ENCODE data around the gene SLCO2B1.

Gene SLCO2B1

GRCh38 chr11:75197512-75198277 is 46.8 kb downstream of the SLCO2B1 start:
- TF ChIP-seq, protein P1, sequence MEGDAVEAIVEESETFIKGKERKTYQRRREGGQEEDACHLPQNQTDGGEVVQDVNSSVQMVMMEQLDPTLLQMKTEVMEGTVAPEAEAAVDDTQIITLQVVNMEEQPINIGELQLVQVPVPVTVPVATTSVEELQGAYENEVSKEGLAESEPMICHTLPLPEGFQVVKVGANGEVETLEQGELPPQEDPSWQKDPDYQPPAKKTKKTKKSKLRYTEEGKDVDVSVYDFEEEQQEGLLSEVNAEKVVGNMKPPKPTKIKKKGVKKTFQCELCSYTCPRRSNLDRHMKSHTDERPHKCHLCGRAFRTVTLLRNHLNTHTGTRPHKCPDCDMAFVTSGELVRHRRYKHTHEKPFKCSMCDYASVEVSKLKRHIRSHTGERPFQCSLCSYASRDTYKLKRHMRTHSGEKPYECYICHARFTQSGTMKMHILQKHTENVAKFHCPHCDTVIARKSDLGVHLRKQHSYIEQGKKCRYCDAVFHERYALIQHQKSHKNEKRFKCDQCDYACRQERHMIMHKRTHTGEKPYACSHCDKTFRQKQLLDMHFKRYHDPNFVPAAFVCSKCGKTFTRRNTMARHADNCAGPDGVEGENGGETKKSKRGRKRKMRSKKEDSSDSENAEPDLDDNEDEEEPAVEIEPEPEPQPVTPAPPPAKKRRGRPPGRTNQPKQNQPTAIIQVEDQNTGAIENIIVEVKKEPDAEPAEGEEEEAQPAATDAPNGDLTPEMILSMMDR (conservative IDR thresholded peaks at IDR 0.05; ENCODE audit: low read depth, low read length), result no peak
- H3K4me3 ChIP-seq (ENCODE audit: low read depth, low read length), result no peak overlapping the region
- DNase-seq (ENCODE audit: low read depth), result no peak

GRCh38 chr11:75198278-75198973 is 47.5 kb downstream of the SLCO2B1 start:
- TF ChIP-seq, protein P1 (conservative IDR thresholded peaks at IDR 0.05; ENCODE audit: low read depth, low read length), result no peak
- DNase-seq (ENCODE audit: low read depth), result no peak
- H3K4me3 ChIP-seq (ENCODE audit: low read depth, low read length), result no peak overlapping the region

- TF ChIP-seq, protein P1 (conservative IDR thresholded peaks at IDR 0.05; ENCODE audit: low read depth, low read length), result no peak
- DNase-seq (ENCODE audit: low read depth), result no peak
- H3K4me3 ChIP-seq (ENCODE audit: low read depth, low read length), result no peak overlapping the region
Measured at GRCh38 chr11:75199412-75199955, 48.6 kb downstream of the SLCO2B1 start.

- no peak overlapping the region for H3K4me3 ChIP-seq (ENCODE audit: low read depth, low read length)
- TF ChIP-seq, protein P1 (conservative IDR thresholded peaks at IDR 0.05; ENCODE audit: low read depth, low read length), result no peak
- DNase-seq (ENCODE audit: low read depth), result no peak
Measured at GRCh38 chr11:75200051-75200450, 49.1 kb downstream of the SLCO2B1 start.

- TF ChIP-seq, protein P1 (conservative IDR thresholded peaks at IDR 0.05; ENCODE audit: low read depth, low read length), result no peak
- no peak overlapping the region for H3K4me3 ChIP-seq (ENCODE audit: low read depth, low read length)
- no peak for DNase-seq (ENCODE audit: low read depth)
Measured at GRCh38 chr11:75200531-75200930, 49.6 kb downstream of the SLCO2B1 start.

DNA sequence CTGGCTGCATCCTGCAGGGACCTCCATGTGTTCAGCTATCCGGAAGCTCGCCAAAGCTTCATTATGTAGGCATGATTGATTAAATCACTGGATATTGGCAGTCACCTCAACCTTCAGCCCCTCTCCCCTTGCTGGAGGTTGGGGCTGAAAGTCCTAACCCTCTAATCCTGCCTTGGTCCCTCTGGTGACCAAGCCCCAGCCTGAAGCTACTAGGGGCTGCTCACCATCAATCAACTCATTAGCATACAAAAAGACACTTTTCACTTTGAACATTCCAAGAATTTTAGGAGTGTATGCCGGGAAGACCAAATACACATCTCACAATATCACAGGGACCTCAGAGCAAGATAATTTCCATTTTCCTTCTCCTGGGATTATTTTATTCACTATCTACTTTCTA is 50.9 kb downstream of the SLCO2B1 start:
- H3K4me3 ChIP-seq (ENCODE audit: low read depth, low read length), result no peak overlapping the region
- TF ChIP-seq, protein P1 (conservative IDR thresholded peaks at IDR 0.05; ENCODE audit: low read depth, low read length), result no peak
- DNase-seq (ENCODE audit: low read depth), result no peak

All from choroid plexus epithelial cell (primary cell).